Measurements from ENCODE around the gene SRC. TPM values are rescaled to one million over a fixed set of nuclear protein-coding genes. Genes with fewer than 3 reads are reported as not detected.

Gene SRC
- 20.8 TPM for total RNA-seq

GRCh38 chr20:37345339-37346235 is at the start of gene SRC:
SRC (plus strand) TSS chr20:37346140; CDS start chr20:37384154, 38,014 bp downstream.
- DNase-seq (ENCODE audit: low spot score in 2 of 2) (peak; percentile 72 to 80), FAIRE-seq (no peak)

DNA sequence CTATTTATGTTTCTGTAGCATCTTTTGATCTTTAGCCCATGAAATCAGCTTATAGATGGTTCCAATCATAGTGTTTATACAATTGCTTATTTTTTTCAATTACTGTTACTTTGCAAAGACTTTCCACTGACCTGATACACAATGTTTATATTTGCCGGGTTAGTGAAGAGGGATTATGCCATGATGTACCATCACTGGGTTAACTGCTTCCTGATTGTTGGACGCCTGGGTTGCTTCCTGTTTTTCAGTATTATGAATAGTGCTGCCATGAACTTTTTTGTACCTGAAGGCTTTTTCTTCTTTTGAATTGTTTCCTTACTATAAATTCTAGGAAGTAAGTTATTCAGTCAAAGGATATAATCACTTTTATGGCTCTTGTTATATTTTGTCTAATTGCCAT is 49.6 kb upstream of the SRC start:
- FAIRE-seq = no peak
- no peak for DNase-seq (ENCODE audit: low spot score in 2 of 2)

- DNase-seq (ENCODE audit: low spot score in 2 of 2) (no peak), FAIRE-seq (no peak)
Observed at GRCh38 chr20:37297066-37297736, 48.7 kb upstream of the SRC start.

GRCh38 chr20:37298190-37298939 is 47.6 kb upstream of the SRC start:
- DNase-seq (ENCODE audit: low spot score in 2 of 2) (no peak), FAIRE-seq (no peak)

- DNase-seq (ENCODE audit: low spot score in 2 of 2) (no peak), FAIRE-seq (no peak)
Observed at GRCh38 chr20:37299718-37300528, 46.0 kb upstream of the SRC start.

DNA sequence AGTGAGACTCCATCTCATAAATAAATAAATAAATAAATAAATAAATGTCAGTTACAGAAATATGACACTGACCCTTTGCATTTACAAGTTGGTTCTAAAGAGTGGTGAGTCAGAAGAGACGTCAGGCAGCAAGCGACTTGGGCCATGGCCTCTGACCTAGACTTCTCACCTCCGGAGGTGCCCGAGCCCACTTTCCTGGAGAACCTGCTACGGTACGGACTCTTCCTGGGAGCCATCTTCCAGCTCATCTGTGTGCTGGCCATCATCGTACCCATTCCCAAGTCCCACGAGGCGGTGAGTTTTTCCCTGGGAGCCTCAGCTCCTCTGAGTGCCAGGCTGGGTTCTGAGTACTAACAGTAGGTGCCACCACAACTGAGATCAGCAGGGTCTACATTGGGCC is 44.8 kb upstream of the SRC start:
- FAIRE-seq (no peak), DNase-seq (ENCODE audit: low spot score in 2 of 2) (no peak)

DNA sequence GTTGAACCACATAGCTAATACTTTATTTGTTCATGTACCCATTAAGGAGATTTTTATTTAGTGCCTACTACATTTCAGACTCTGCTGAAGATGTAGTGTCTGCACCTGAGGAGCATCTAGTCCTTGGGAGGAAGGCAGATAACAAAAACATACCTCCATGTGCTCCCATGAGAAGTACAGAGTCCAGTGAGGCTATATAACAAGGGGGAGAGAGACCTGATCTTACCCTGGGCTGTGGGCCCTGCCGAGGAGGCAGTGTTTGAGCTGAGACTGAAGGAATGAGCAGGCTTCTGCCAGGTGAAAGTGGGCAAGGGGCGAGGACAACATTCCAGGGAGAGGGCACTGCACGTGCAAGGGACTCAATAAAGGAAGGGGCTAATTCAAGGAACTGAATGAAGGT is 44.4 kb upstream of the SRC start:
- FAIRE-seq (no peak), DNase-seq (ENCODE audit: low spot score in 2 of 2) (no peak)

GRCh38 chr20:37302981-37303380 is 43.0 kb upstream of the SRC start:
- DNase-seq (ENCODE audit: low spot score in 2 of 2) = no peak
- FAIRE-seq = no peak

GRCh38 chr20:37303637-37304036 is 42.3 kb upstream of the SRC start:
- DNase-seq (ENCODE audit: low spot score in 2 of 2) (no peak), FAIRE-seq (no peak)

DNA sequence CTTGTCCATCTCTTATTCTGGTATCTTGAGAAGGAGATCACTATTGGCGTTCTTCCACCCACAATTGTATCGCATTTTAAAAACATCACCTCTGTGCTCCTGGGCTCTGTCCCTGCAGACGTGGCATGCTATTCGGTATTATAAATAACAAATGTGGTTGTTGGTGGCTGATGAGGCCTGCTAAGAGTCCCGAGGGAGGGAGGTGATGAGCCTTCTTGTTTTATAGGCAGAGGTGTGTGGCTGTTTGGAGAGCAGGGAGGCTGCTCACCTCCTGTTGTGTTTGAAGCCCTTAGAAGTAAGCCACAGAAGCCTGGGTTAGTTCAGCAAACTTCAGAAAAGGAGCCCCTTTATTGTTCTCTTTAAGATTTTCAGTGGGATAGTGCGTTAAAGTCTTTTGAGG is 40.9 kb upstream of the SRC start:
- no peak for FAIRE-seq
- no peak for DNase-seq (ENCODE audit: low spot score in 2 of 2)

GRCh38 chr20:37305839-37306238 is 40.1 kb upstream of the SRC start:
- DNase-seq (ENCODE audit: low spot score in 2 of 2) = no peak
- no peak for FAIRE-seq

DNA sequence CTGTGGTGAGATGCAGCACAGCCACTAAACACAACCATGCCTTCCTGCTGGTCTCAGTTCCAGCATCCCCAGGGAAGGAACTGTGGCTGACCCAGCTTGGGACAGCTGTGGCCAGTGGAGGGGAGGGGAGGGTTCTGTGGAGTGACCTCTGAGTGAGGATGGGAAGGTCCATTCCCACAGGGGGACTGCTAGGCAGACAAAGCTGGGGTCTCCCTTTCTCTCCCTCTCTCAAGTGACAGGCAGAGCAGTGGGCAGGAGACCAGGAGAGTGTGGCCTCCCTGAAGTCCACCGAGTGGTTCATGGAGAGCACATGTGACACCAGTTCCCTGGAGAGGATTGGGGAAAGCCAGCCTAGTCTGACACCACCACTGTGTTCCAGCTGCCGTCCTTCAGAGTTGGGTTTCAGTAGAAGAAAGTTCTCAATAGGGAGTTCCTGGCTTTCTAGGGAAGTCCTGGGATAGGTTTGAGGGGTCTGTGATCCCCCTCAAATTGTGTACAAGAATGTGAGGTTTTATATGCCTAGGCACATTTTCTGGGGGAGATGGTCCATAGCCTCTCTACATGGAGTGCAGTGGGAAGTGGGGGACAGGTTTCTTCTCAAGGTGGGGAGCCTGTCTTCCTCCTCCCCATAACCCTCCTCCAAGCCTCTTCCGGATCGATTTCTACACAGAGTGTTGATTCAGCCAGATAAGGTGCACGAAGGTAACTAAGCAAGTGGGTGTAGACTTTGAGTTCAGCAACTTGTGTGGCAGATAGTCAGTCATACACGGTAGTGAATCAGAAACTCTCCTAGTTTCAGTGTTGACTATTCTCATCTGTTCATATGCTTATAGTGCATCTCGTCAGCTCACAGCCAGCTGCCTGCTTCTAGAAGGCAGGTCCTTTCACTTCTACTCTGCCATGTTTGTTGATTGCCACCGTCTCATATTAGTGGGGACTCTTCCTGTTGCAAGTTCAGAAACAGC is 37.6 kb upstream of the SRC start:
- DNase-seq (ENCODE audit: low spot score in 2 of 2) (no peak), FAIRE-seq (no peak)

DNA sequence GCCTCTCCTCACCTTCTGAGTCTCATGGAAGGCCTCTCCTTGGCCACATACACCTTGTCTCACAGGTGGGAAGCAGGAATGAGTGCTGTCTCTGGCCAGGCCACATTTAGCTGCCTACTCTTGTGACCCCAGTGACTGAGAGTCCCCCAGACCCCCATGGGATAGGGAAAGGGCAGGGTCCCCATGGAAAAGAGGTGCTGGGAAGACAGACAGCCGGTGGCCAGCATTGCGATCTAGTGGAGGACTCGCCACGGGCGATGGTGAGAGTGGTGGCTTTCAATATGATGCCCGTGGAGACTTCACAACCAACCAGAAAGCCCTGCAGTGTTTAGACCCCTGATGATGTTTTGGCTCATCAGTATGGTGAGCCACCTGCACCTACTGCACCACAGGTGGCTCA is 36.6 kb upstream of the SRC start:
- no peak for DNase-seq (ENCODE audit: low spot score in 2 of 2)
- FAIRE-seq = no peak

DNA sequence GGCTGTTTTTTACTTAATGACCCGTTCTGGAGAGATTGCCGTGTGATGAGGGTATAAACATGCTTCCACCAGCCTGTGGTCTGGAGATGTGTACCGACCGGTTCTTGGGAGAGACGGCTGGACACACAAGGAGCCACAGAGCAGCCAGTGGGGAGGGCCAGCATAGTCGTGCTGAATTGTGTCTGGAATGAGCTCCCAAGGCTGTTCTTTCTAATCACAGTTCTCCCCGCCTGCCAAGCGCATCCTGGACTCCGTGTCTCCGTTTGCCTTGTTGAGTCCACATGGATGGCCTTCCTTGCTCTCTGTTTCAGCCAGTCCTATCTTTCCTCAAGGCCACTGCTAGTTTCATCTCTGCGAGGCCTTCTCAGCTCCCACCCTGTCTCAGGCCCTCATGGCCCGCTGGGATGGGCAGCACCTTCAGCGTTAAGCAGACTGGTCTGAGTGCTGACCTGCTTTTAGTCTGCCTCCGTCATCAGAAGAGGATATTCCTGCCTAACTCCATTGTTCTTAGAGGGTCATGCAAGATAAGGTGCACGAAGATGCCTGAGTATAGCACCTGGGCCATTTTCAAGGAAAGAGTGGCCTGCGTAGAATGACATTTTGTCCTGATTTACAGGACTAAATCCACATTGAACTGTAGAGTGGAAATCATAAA is 35.9 kb upstream of the SRC start:
- DNase-seq (ENCODE audit: low spot score in 2 of 2) (no peak), FAIRE-seq (no peak)

- DNase-seq (ENCODE audit: low spot score in 2 of 2) (no peak), FAIRE-seq (no peak)
Observed at GRCh38 chr20:37310951-37311350, 35.0 kb upstream of the SRC start.

GRCh38 chr20:37311710-37312355 is 34.1 kb upstream of the SRC start:
- DNase-seq (ENCODE audit: low spot score in 2 of 2) = no peak
- FAIRE-seq = no peak

DNA sequence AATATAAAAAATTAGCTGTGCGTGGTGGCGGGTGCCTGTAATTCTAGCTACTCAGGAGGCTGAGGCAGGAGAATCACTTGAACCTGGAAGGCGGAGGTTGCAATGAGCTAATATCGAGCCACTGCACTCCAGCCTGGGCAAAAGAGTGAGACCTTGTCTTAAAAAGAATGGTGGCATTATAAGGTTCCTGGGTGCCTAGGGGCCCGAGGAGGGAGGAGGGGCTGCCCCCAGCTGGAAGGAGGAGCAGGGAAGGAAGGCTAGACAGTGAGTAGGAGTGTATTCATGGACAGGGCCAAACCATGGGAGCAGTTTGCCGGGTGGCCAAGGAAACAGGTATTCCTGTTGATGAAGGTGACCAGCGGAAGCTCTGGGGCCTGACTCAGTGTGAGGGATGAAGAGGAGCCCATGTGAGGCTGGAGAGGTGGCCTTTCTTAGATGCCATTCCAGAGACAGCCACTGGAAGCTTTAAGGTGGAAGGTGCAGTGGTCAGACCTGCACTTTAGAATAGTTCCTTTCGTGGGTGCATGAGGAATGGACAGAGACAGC is 32.3 kb upstream of the SRC start:
- DNase-seq (ENCODE audit: low spot score in 2 of 2) = no peak
- no peak for FAIRE-seq

DNA sequence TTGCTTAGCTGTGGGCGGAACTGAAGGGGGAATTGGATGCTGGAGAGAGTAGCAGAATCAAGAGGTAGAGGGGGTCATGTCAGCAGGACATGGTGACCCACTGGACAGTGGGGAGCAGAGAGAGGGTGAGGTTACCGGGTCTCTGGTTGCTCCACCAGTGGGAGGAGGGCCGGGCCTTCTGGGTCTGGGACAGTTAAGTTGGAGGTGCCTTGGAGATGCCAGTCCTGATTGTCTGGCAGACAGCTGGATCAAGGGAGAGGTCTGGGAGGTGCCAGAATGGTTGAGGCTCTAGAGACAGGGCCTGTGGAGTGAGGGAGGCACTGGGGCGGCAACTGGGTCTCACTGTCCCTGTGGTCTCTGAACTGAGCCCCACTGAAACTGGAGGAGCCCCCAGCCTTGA is 31.8 kb upstream of the SRC start:
- no peak for FAIRE-seq
- no peak for DNase-seq (ENCODE audit: low spot score in 2 of 2)

All from frontal cortex (tissue), 4 donors.